ENCODE results near the gene PRKAG2. TPM values are rescaled to one million over a fixed set of nuclear protein-coding genes. Genes with fewer than 3 reads are reported as not detected.

The PRKAG2 gene
- polyA plus RNA-seq, 3 donors: 29.2 to 59.8 (median 30.9) TPM

DNA sequence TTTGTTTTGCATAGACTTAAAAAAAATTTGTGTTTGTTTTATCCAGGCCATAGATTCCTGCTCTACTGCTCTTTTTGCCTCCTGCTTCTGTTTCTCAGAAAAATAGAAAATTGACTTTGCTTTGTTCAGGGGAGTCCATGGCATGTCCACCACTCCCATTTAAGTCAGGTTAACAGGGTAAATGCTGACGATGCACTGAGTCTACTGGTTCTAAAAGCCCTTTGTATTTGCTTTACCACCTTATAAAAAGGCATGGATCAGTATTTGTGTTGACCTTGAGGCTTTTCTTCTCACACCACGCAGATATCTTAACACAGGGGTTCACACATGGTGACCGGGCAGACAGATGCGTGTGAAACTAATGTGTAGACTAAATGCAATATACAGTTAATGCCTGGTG lies 217.7 kb downstream of the PRKAG2 start:
- no peak overlapping the region for H3K4me3 ChIP-seq (replicated peaks in 1 of 3; ENCODE audit: low read depth in 2 of 3, low read length in 3 of 3)
- no peak overlapping the region for H3K4me2 ChIP-seq (replicated peaks; ENCODE audit: extremely low read depth, low read length, poor library complexity, severe bottlenecking)
- H3K9me3 Mint-ChIP-seq: no peaks in the 10 kb centered on the region
- H3K36me3 ChIP-seq (replicated peaks in 1 of 2; ENCODE audit: control insufficient read depth in 1 of 2, insufficient read depth in 2 of 2, low read length in 2 of 2): peaks cover 0 to 34% of the 10 kb centered on the region in 2 donors
- H3K27ac ChIP-seq (ENCODE audit: low read depth in 1 of 2, low read length in 2 of 2): no peak overlapping the region
- TF ChIP-seq, protein P1, sequence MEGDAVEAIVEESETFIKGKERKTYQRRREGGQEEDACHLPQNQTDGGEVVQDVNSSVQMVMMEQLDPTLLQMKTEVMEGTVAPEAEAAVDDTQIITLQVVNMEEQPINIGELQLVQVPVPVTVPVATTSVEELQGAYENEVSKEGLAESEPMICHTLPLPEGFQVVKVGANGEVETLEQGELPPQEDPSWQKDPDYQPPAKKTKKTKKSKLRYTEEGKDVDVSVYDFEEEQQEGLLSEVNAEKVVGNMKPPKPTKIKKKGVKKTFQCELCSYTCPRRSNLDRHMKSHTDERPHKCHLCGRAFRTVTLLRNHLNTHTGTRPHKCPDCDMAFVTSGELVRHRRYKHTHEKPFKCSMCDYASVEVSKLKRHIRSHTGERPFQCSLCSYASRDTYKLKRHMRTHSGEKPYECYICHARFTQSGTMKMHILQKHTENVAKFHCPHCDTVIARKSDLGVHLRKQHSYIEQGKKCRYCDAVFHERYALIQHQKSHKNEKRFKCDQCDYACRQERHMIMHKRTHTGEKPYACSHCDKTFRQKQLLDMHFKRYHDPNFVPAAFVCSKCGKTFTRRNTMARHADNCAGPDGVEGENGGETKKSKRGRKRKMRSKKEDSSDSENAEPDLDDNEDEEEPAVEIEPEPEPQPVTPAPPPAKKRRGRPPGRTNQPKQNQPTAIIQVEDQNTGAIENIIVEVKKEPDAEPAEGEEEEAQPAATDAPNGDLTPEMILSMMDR (IDR thresholded peaks at IDR 0.05): no peak
- H3K9ac ChIP-seq (ENCODE audit: insufficient read depth, low read length, poor library complexity, severe bottlenecking): no peak overlapping the region
- H3K4me1 Mint-ChIP-seq: peaks cover 1% of the 10 kb centered on the region
- H3K4me1 ChIP-seq (ENCODE audit: control insufficient read depth in 1 of 2, insufficient read depth in 2 of 2, low read length in 2 of 2): no peaks in the 10 kb centered on the region
- no peak overlapping the region for H3K4me3 Mint-ChIP-seq
- intact Hi-C loops (cut with micrococcal nuclease): no loop called here
- H2AFZ ChIP-seq (ENCODE audit: insufficient read depth, low read depth, low read length, poor library complexity, severe bottlenecking): no peak overlapping the region
- peaks cover 88% of the 10 kb centered on the region for H4K20me1 ChIP-seq (ENCODE audit: insufficient read depth, low read length)
- H3K27me3 ChIP-seq (ENCODE audit: control insufficient read depth in 2 of 2, insufficient read depth in 2 of 2, low read length in 2 of 2): no peaks in the 10 kb centered on the region
- H3K36me3 Mint-ChIP-seq: peaks cover 12 to 34% of the 10 kb centered on the region in 2 donors
- no peak overlapping the region for H3K27ac Mint-ChIP-seq
- H3K27me3 Mint-ChIP-seq (ENCODE audit: low read depth in 3 of 3): no peaks in the 10 kb centered on the region
- no CpG with 5 or more reads among the region's 4 CpGs for WGBS (ENCODE audit: insufficient coverage)
- H3K9me3 ChIP-seq (replicated peaks in 1 of 2; ENCODE audit: control insufficient read depth in 1 of 2, insufficient read depth in 1 of 2, low read length in 2 of 2): no peaks in the 10 kb centered on the region
- H3K79me2 ChIP-seq (ENCODE audit: insufficient read depth, low read length): no peaks in the 10 kb centered on the region
- DNase-seq: no peak

DNA sequence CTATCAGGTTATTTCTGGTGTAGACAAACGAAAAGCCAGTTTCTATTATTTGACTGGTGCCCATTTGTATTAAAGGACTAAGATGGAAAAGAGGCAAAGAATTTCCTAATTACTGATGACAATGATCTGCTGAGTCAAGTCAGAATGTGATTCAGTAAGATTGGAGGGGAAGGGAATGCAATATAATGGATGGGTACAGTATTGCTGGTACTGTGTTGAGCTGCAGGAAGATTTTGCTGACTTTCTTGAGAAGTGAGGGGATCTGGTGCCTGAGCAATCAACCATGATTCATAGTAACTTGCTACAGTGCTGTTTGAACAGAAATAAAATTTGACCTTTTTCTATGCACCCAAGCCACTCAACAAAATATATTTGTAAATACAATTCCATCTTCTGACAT lies 218.1 kb downstream of the PRKAG2 start:
- H4K20me1 ChIP-seq (ENCODE audit: insufficient read depth, low read length): peaks cover 88% of the 10 kb centered on the region
- Mint-ChIP-seq H3K27ac (no peak overlapping the region), H3K27me3 (ENCODE audit: low read depth in 3 of 3) (no peaks in the 10 kb centered on the region), H3K4me3 (no peak overlapping the region), H3K9me3 (no peaks in the 10 kb centered on the region), H3K4me1 (peaks cover 1% of the 10 kb centered on the region), H3K36me3 (peaks cover 13 to 34% of the 10 kb centered on the region in 2 donors)
- H3K79me2 ChIP-seq (ENCODE audit: insufficient read depth, low read length): no peaks in the 10 kb centered on the region
- no peaks in the 10 kb centered on the region for H3K9me3 ChIP-seq (replicated peaks in 1 of 2; ENCODE audit: control insufficient read depth in 1 of 2, insufficient read depth in 1 of 2, low read length in 2 of 2)
- TF ChIP-seq, protein P1 (IDR thresholded peaks at IDR 0.05): no peak
- H2AFZ ChIP-seq (ENCODE audit: insufficient read depth, low read depth, low read length, poor library complexity, severe bottlenecking): no peak overlapping the region
- peaks cover 0 to 32% of the 10 kb centered on the region in 2 donors for H3K36me3 ChIP-seq (replicated peaks in 1 of 2; ENCODE audit: control insufficient read depth in 1 of 2, insufficient read depth in 2 of 2, low read length in 2 of 2)
- no peak overlapping the region for H3K4me3 ChIP-seq (replicated peaks in 1 of 3; ENCODE audit: low read depth in 2 of 3, low read length in 3 of 3)
- intact Hi-C loops (cut with micrococcal nuclease): no loop called here
- WGBS (ENCODE audit: insufficient coverage): no CpG with 5 or more reads among the region's 1 CpG
- H3K4me1 ChIP-seq (ENCODE audit: control insufficient read depth in 1 of 2, insufficient read depth in 2 of 2, low read length in 2 of 2): no peaks in the 10 kb centered on the region
- H3K27me3 ChIP-seq (ENCODE audit: control insufficient read depth in 2 of 2, insufficient read depth in 2 of 2, low read length in 2 of 2): no peaks in the 10 kb centered on the region
- H3K9ac ChIP-seq (ENCODE audit: insufficient read depth, low read length, poor library complexity, severe bottlenecking): no peak overlapping the region
- DNase-seq: no peak
- H3K4me2 ChIP-seq (replicated peaks; ENCODE audit: extremely low read depth, low read length, poor library complexity, severe bottlenecking): no peak overlapping the region
- H3K27ac ChIP-seq (ENCODE audit: low read depth in 1 of 2, low read length in 2 of 2): no peak overlapping the region
